GM10266 (cell line): ENCODE results near the gene EFL1.

Experiments used
- DNase-seq: peaks from one replicate; pipeline ENCODE4 v3.0.0; 2012; ENCODE audit errors: extremely low spot score
- CTCF ChIP-seq: IDR thresholded peaks from 2 replicates; pipeline ENCODE4 v1.5.1; 2012; ENCODE audit warnings: mild to moderate bottlenecking, low read depth; ENCODE audit not compliant: control insufficient read depth, insufficient read depth; ENCODE audit errors: missing control alignments

The EFL1 gene

GRCh38 chr15:82100111-82100929 is 162.2 kb downstream of the EFL1 start:
- DNase-seq = no peak
- no peak for TF ChIP-seq CTCF

GRCh38 chr15:82098674-82099073 is 163.9 kb downstream of the EFL1 start:
- DNase-seq = no peak
- no peak for TF ChIP-seq CTCF

GRCh38 chr15:82095803-82096202 is 166.7 kb downstream of the EFL1 start:
- DNase-seq = no peak
- TF ChIP-seq CTCF = no peak

GRCh38 chr15:82093774-82094211 is 168.7 kb downstream of the EFL1 start:
- no peak for DNase-seq
- TF ChIP-seq CTCF = no peak

- DNase-seq = no peak
- TF ChIP-seq CTCF = no peak
Observed at GRCh38 chr15:82093325-82093724, 169.2 kb downstream of the EFL1 start.

- no peak for DNase-seq
- no peak for TF ChIP-seq CTCF
Observed at GRCh38 chr15:82091636-82092140, 170.8 kb downstream of the EFL1 start.
